ENCODE measurements around the gene MLEC.
A peak's percentile ranks its signal among the peaks of the same experiment; 100 is the strongest.
"Not testable (repeated sequence)": the region's sequence is repeated elsewhere in the genome, so short reads cannot be mapped to it uniquely, and the experiment has no call there.

Gene MLEC

GRCh38 chr12:120663741-120664140 is 23.2 kb upstream of the MLEC start:
- no peak for DNase-seq (ENCODE audit: low read depth, low spot score)

GRCh38 chr12:120666571-120667390 is 20.2 kb upstream of the MLEC start:
- no peak for DNase-seq (ENCODE audit: low read depth, low spot score)

GRCh38 chr12:120668091-120668867 is 18.7 kb upstream of the MLEC start:
- no peak for DNase-seq (ENCODE audit: low read depth, low spot score)

- no peak for DNase-seq (ENCODE audit: low read depth, low spot score)
These were observed 17.8 kb upstream of the MLEC start for GRCh38 chr12:120668868-120669840.

GRCh38 chr12:120670237-120670636 is 16.7 kb upstream of the MLEC start:
- not testable (repeated sequence) for DNase-seq (ENCODE audit: low read depth, low spot score)

GRCh38 chr12:120670667-120671066 is 16.3 kb upstream of the MLEC start:
- no peak for DNase-seq (ENCODE audit: low read depth, low spot score)

GRCh38 chr12:120674097-120674636 is 12.8 kb upstream of the MLEC start:
- no peak for DNase-seq (ENCODE audit: low read depth, low spot score)

- no peak for DNase-seq (ENCODE audit: low read depth, low spot score)
These were observed 9.0 kb upstream of the MLEC start for GRCh38 chr12:120677765-120678473.

GRCh38 chr12:120678572-120678971 is 8.4 kb upstream of the MLEC start:
- DNase-seq (ENCODE audit: low read depth, low spot score), result no peak

GRCh38 chr12:120680165-120680738 is 6.7 kb upstream of the MLEC start:
- DNase-seq (ENCODE audit: low read depth, low spot score), result no peak

GRCh38 chr12:120684523-120684932 is 2.4 kb upstream of the MLEC start:
- DNase-seq (ENCODE audit: low read depth, low spot score), result no peak

- DNase-seq (ENCODE audit: low read depth, low spot score), result no peak
These were observed 1.4 kb upstream of the MLEC start for GRCh38 chr12:120685522-120685921.

GRCh38 chr12:120686151-120686689 is 729 bp upstream of the MLEC start:
- peak; percentile 87 for DNase-seq (ENCODE audit: low read depth, low spot score)

- no peak for DNase-seq (ENCODE audit: low read depth, low spot score)
These were observed 785 bp downstream of the MLEC start for GRCh38 chr12:120687578-120688289.

GRCh38 chr12:120688527-120689071 is 1.6 kb downstream of the MLEC start:
- no peak for DNase-seq (ENCODE audit: low read depth, low spot score)

GRCh38 chr12:120689397-120690082 is 2.6 kb downstream of the MLEC start:
- DNase-seq (ENCODE audit: low read depth, low spot score), result no peak

GRCh38 chr12:120690083-120690450 is 3.1 kb downstream of the MLEC start:
- no peak for DNase-seq (ENCODE audit: low read depth, low spot score)

GRCh38 chr12:120690978-120691377 is 4.0 kb downstream of the MLEC start:
- DNase-seq (ENCODE audit: low read depth, low spot score), result no peak

Data from brain pericyte (primary cell).